Endothelial cell of umbilical vein (primary cell): ENCODE data around the gene FILIP1L. TPM values are rescaled to one million over a fixed set of nuclear protein-coding genes. Genes with fewer than 3 reads are reported as not detected.

Source experiments
- BruUV-seq: library from RNA; stranded (reverse); fragments of 400-500 nt; replicated peaks from 2 replicates; lab custom pipeline; 2021; lab: Mats Ljungman, UMichigan
- CTCF ChIA-PET: fragments of 300-600, 350-600 bp; sonication (Branson Sonifier 250); formaldehyde crosslinking; loops from one replicate; lab custom pipeline; 2021; ENCODE audit warnings: antibody characterized with exemption, inconsistent platforms; lab: Charles Lee
- POLR2A ChIA-PET: fragments of 300-600, 350-600 bp; sonication (Branson Sonifier 250); formaldehyde crosslinking; loops from one replicate; lab custom pipeline; 2021; ENCODE audit warnings: antibody characterized with exemption, inconsistent platforms; lab: Charles Lee
- DNase-seq: peaks from one replicate; pipeline ENCODE4 v3.0.0-alpha.2; 2011; ENCODE audit warnings: low read depth, low spot score
- FAIRE-seq: peaks from 2 replicates; lab custom pipeline; 2011; peaks lifted over from hg19 to GRCh38; lab: Jason Lieb, UNC
- H2AFZ ChIP-seq: 2 replicates; pipeline ENCODE4 v1.6.0; 2012; ENCODE audit warnings: low read depth, low read length, control low read depth, inconsistent platforms
- H3K27ac ChIP-seq: 2 replicates; pipeline ENCODE4 v1.5.1; 2011; ENCODE audit warnings: low read depth, mild to moderate bottlenecking, control low read depth, low read length, moderate library complexity; ENCODE audit not compliant: insufficient read depth
- H3K27me3 ChIP-seq, 2 experiments: 2 replicates each; pipeline versions ENCODE4 v1.6.0 to v1.6.1; 2011; ENCODE audit warnings: low read length in 2 of 2, mixed read lengths in 1 of 2; ENCODE audit not compliant: control insufficient read depth in 2 of 2, insufficient read depth in 2 of 2
- H3K36me3 ChIP-seq, 2 experiments: 2 replicates in 1 of 2; 3 replicates in 1 of 2; pipeline ENCODE4 v1.5.1; 2011; ENCODE audit warnings: low read length in 2 of 2, mild to moderate bottlenecking in 1 of 2, moderate library complexity in 1 of 2; ENCODE audit not compliant: control insufficient read depth in 2 of 2, insufficient read depth in 2 of 2; ENCODE audit errors: extremely low read depth in 1 of 2
- H3K4me1 ChIP-seq: 3 replicates; pipeline ENCODE4 v1.5.1; 2011; ENCODE audit warnings: mild to moderate bottlenecking, low read length; ENCODE audit not compliant: control insufficient read depth, insufficient read depth; ENCODE audit errors: extremely low read depth
- H3K4me2 ChIP-seq: 2 replicates; pipeline ENCODE4 v1.6.1; 2011; ENCODE audit warnings: low read length, control low read depth, mixed read lengths; ENCODE audit not compliant: insufficient read depth
- H3K4me3 ChIP-seq, 3 experiments: fragments of 200-600 bp in 1 of 3; sonication (generic), shearing (Covaris generic) in 1 of 3; replicated peaks in 1 of 3; 2 replicates each; pipeline ENCODE4 v1.5.1; 2011 to 2016; ENCODE audit warnings: control low read depth in 3 of 3, low read length in 3 of 3, mild to moderate bottlenecking in 2 of 3, inconsistent platforms in 1 of 3, low read depth in 1 of 3, moderate library complexity in 1 of 3; ENCODE audit not compliant: insufficient read depth in 1 of 3
- H3K79me2 ChIP-seq: 2 replicates; pipeline ENCODE4 v1.6.0; 2012; ENCODE audit warnings: low read length, inconsistent platforms; ENCODE audit not compliant: control insufficient read depth, insufficient read depth
- H3K9ac ChIP-seq: replicated peaks from 2 replicates; pipeline ENCODE3; 2011; ENCODE audit warnings: low read length, control low read depth; ENCODE audit not compliant: insufficient read depth; ENCODE audit errors: extremely low read depth
- H3K9me1 ChIP-seq: replicated peaks from 3 replicates; pipeline ENCODE4 v1.6.0; 2011; ENCODE audit warnings: mild to moderate bottlenecking, low read length; ENCODE audit not compliant: control insufficient read depth, insufficient read depth; ENCODE audit errors: extremely low read depth
- H3K9me3 ChIP-seq: replicated peaks from 2 replicates; pipeline ENCODE4 v1.5.1; 2012; ENCODE audit warnings: low read length, inconsistent platforms; ENCODE audit not compliant: control insufficient read depth, insufficient read depth
- H4K20me1 ChIP-seq: replicated peaks from 2 replicates; pipeline ENCODE3; 2011; ENCODE audit warnings: mild to moderate bottlenecking, low read length; ENCODE audit not compliant: control insufficient read depth, insufficient read depth; ENCODE audit errors: extremely low read depth
- CTCF ChIP-seq, 2 donors: IDR thresholded peaks; 1 replicate in 1 of 2; 2 replicates in 1 of 2; pipeline ENCODE4 v1.5.1; 2011; ENCODE audit warnings: low read length in 2 of 2, mild to moderate bottlenecking in 2 of 2, moderate library complexity in 2 of 2, control low read depth in 1 of 2, inconsistent platforms in 1 of 2, low read depth in 1 of 2; ENCODE audit not compliant: insufficient read depth in 1 of 2; ENCODE audit errors: extremely low read depth in 1 of 2
- EZH2 ChIP-seq: IDR thresholded peaks from 2 replicates; pipeline ENCODE4 v1.6.1; 2012; ENCODE audit warnings: borderline replicate concordance, low read depth, mild to moderate bottlenecking, moderate library complexity, low read length, inconsistent platforms; ENCODE audit not compliant: severe bottlenecking
- FOS ChIP-seq: IDR thresholded peaks from 2 replicates; pipeline ENCODE4 v1.6.1; 2011; ENCODE audit warnings: mild to moderate bottlenecking, low read length, moderate library complexity, borderline replicate concordance; ENCODE audit not compliant: insufficient read depth
- GATA2 ChIP-seq: IDR thresholded peaks from 2 replicates; pipeline ENCODE4 v1.7.0; 2011; ENCODE audit warnings: low read depth, mild to moderate bottlenecking, moderate library complexity, mixed read lengths, low read length; ENCODE audit not compliant: insufficient read length, insufficient read depth
- JUN ChIP-seq: IDR thresholded peaks from 2 replicates; pipeline ENCODE4 v1.6.1; 2011; ENCODE audit warnings: borderline replicate concordance, low read depth; ENCODE audit not compliant: insufficient read length, insufficient read depth
- MAX ChIP-seq: IDR thresholded peaks from 2 replicates; pipeline ENCODE4 v1.6.1; 2011; ENCODE audit not compliant: insufficient read depth, insufficient read length
- MYC ChIP-seq: IDR thresholded peaks from one replicate; pipeline ENCODE4 v1.6.1; 2011; ENCODE audit warnings: mild to moderate bottlenecking, low read depth, low read length
- POLR2A ChIP-seq: IDR thresholded peaks from 2 replicates; pipeline ENCODE4 v1.6.1; 2012; ENCODE audit warnings: low read depth, mild to moderate bottlenecking, control low read depth, low read length
- POLR2AphosphoS5 ChIP-seq: IDR thresholded peaks from 2 replicates; pipeline ENCODE4 v1.6.1; 2012; ENCODE audit warnings: low read depth, mild to moderate bottlenecking, control low read depth, low read length, moderate library complexity; ENCODE audit not compliant: insufficient read depth
- dilution Hi-C: fragments of 300-500 bp; cut with MboI; formaldehyde crosslinking; loops from one replicate; pipeline ENCODE4 v1.15.0; 2019; ENCODE audit warnings: low sequenced_read_pairs; ENCODE audit not compliant: extremely low pct_ligation_motif_present
- intact Hi-C: fragments of 100-400 bp; cut with micrococcal nuclease; formaldehyde crosslinking; loops from one replicate; pipeline ENCODE4 v1.10.0; 2022
- polyA plus RNA-seq, 4 experiments: library from polyadenylated mRNA; depleted of rRNA in 3 of 4; stranded (reverse) in 3 of 4; unstranded in 1 of 4; fragments of >200 nt; gene quantifications; 2 replicates each; pipeline versions ENCODE4 v1.2.1 to v1.2.3, GENCODE V29; 2011 to 2012; ENCODE audit warnings: missing spikeins in 1 of 4
- total RNA-seq: library from RNA; stranded (reverse); gene quantifications from 2 replicates; pipeline ENCODE4 v1.2.3, GENCODE V29; 2021

Gene FILIP1L
- total and polyA plus RNA-seq, 2 donors (not counting 3 experiments of a cell fraction or from before 2014, with no cell fraction given) = 26.0 to 29.9 TPM

- CTCF ChIA-PET = interaction anchor here (0.9 kb wide), 1 partner anchor 309 kb away, joined by 4 read pairs; no protein-coding TSS in a partner anchor
- Histone ChIP-seq H3K27me3 (no peaks in the 10 kb centered on the region), H3K27ac (no peak overlapping the region), H4K20me1 (no peaks in the 10 kb centered on the region), H3K9ac (no peak overlapping the region), H3K4me2 (no peak overlapping the region), H3K9me3 (no peaks in the 10 kb centered on the region), H3K36me3 (no peaks in the 10 kb centered on the region), H2AFZ (no peak overlapping the region), H3K79me2 (no peaks in the 10 kb centered on the region), H3K4me3 (no peak overlapping the region), H3K9me1 (no peaks in the 10 kb centered on the region), H3K4me1 (no peaks in the 10 kb centered on the region)
- POLR2A ChIA-PET = no interaction called here
- TF ChIP-seq EZH2 (no peak), MYC (no peak)
- FAIRE-seq (no peak), DNase-seq (no peak)
- dilution Hi-C loops = no loop called here
- intact Hi-C loops = no loop called here
- BruUV-seq = no TSS peak
These were observed 26.7 kb upstream of the FILIP1L start for GRCh38 chr3:100140976-100141375.

GRCh38 chr3:100136921-100137320 lies 22.6 kb upstream of the FILIP1L start:
- no peaks in the 10 kb centered on the region for H4K20me1 ChIP-seq

More at GRCh38 chr3:100136921-100137320, 22.6 kb upstream of the FILIP1L start:
- Histone ChIP-seq H3K9ac (no peak overlapping the region), H3K9me1 (no peaks in the 10 kb centered on the region), H3K9me3 (no peaks in the 10 kb centered on the region), H3K79me2 (no peaks in the 10 kb centered on the region), H3K36me3 (no peaks in the 10 kb centered on the region), H2AFZ (no peak overlapping the region), H3K4me3 (no peak overlapping the region), H3K4me1 (no peaks in the 10 kb centered on the region), H3K27me3 (no peaks in the 10 kb centered on the region), H3K27ac (no peak overlapping the region), H3K4me2 (no peak overlapping the region)
- no TSS peak for BruUV-seq
- TF ChIP-seq GATA2 (no peak), MYC (no peak), CTCF (IDR thresholded peaks at IDR 0.05; ENCODE audit: extremely low read depth in 1 of 2, insufficient read depth in 1 of 2, low read depth in 1 of 2, low read length in 2 of 2) (no peak), FOS (no peak), POLR2AphosphoS5 (no peak), JUN (no peak), EZH2 (no peak), POLR2A (no peak), MAX (no peak)
- DNase-seq (no peak), FAIRE-seq (no peak)
- ChIA-PET CTCF (interaction anchor here (0.6 to 1.6 kb wide), 4 partner anchors 10 to 305 kb away, joined by 3 to 6 read pairs (median 4); no protein-coding TSS in a partner anchor), POLR2A (interaction anchor here (0.7 kb wide), 1 partner anchor 68 kb away, joined by 3 read pairs; no protein-coding TSS in a partner anchor)
- dilution Hi-C loops = no loop called here
- intact Hi-C loops = no loop called here
